ENCODE measurements around the gene ZNF670. TPM values are rescaled to one million over a fixed set of nuclear protein-coding genes. Genes with fewer than 3 reads are reported as not detected.

The ZNF670 gene
- total RNA-seq, 1 donor from 2014 or later, result 3.7 TPM

DNA sequence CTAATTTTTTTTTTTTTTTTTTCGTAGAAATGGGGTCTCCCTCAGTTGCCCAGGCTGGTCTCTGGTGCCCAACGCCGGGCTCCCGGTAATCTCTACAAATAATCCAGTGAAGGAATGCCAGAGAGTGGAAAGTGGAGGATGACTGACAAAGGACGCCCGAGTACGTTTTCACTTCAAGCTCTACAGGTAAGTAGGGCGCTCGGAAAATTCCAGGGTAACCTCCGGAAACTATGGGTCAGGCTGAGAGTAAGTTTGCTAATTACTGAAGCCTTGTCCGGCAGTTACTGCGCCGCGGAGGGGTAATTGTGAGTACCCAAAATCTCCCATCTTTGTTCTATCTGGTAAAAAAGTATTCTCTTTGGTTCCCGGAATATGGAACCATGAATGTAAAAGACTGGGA lies 27.4 kb upstream of the ZNF670 start:
- Histone ChIP-seq H3K4me3 (ENCODE audit: low read length in 3 of 3) (no peak overlapping the region), H3K27me3 (ENCODE audit: control insufficient read depth in 3 of 3, insufficient read depth in 3 of 3, low read length in 3 of 3) (no peaks in the 10 kb centered on the region), H3K27ac (ENCODE audit: low read depth, low read length) (no peak overlapping the region), H3K9me3 (ENCODE audit: control insufficient read depth in 3 of 3, low read length in 3 of 3) (peaks cover 0 to 1% (median 0%) of the 10 kb centered on the region in 3 donors), H3K36me3 (ENCODE audit: control insufficient read depth in 3 of 3, insufficient read depth in 3 of 3, low read length in 3 of 3) (peaks cover 9 to 12% (median 9%) of the 10 kb centered on the region in 3 donors), H3K4me1 (ENCODE audit: control insufficient read depth in 3 of 3, insufficient read depth in 3 of 3, low read length in 3 of 3) (peaks cover 5 to 19% (median 11%) of the 10 kb centered on the region in 3 donors), H3K9ac (ENCODE audit: low read depth in 1 of 3, low read length in 3 of 3) (no peak overlapping the region)

DNA sequence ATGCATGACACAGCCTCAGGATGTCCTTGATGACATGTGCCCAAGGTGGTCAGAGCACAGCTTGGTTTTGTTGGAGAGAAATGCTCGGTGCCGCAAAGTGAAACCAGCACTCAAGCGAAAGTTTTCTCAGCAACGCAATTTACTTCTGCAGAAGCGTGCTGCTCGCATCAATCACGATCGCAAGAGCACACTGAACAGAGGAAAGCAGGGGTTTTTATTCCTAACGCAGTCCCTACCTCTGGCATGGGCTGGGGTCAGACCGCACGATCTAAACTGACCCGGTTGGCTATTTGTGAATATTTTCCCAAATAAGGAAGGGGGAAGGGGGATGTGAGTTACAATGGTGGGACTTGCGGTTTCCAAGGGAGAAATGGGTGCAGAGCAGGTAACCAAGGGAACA lies 26.4 kb upstream of the ZNF670 start:
- Histone ChIP-seq H3K27me3 (ENCODE audit: control insufficient read depth in 3 of 3, insufficient read depth in 3 of 3, low read length in 3 of 3) (no peaks in the 10 kb centered on the region), H3K4me3 (ENCODE audit: low read length in 3 of 3) (peak overlapping the region; percentile 90 to 96 (median 93)), H3K36me3 (ENCODE audit: control insufficient read depth in 3 of 3, insufficient read depth in 3 of 3, low read length in 3 of 3) (peaks cover 18 to 21% (median 19%) of the 10 kb centered on the region in 3 donors), H3K4me1 (ENCODE audit: control insufficient read depth in 3 of 3, insufficient read depth in 3 of 3, low read length in 3 of 3) (peaks cover 0 to 14% (median 6%) of the 10 kb centered on the region in 3 donors), H3K27ac (ENCODE audit: low read depth, low read length) (no peak overlapping the region), H3K9ac (ENCODE audit: low read depth in 1 of 3, low read length in 3 of 3) (peak overlapping the region; percentile 42 to 48 (median 44)), H3K9me3 (ENCODE audit: control insufficient read depth in 3 of 3, low read length in 3 of 3) (peaks cover 0 to 7% (median 6%) of the 10 kb centered on the region in 3 donors)

DNA sequence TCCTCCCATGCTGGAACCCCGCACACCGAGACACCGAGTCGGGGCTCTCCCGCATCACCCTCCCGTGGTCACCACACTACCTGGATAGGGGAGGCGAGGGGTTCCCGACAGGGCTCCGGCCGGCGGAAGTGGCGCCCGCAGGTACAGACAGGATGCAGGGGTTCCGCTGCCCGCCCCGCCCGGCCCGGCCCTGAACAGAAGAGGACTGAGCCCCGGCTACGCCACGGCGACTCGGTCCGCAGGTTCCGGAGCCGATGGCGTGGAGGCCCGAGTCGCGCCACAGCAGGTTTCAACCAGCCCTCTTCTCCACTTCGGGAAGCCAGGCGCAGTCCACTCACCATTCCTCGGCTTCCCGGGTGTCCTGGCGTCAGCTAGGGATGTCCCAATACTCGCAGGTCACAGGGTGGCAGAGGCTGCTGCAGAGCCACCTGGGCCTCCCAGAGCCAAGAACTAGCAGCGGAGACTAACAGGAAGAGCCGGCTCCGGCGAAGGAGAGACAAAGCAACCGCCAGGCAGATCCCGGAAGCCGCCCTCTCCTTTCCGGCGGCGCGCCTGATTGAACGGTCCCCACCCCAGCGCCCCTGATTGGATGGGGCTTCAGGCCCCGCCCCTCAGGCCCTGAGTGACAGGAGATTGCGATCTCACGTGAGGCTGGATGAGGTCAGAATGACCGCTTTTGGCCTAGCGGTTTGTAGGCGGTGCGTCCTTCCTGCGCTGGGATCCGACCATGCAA lies 25.4 kb upstream of the ZNF670 start, which contains the start of gene ZNF669:
Gene ZNF669, minus strand, starts transcription at position 498 of the 733 bp plus-strand sequence. Its CDS starts 157 bp downstream, at position 341.
- H3K4me1 ChIP-seq (ENCODE audit: control insufficient read depth in 3 of 3, insufficient read depth in 3 of 3, low read length in 3 of 3), result peaks cover 0 to 14% (median 6%) of the 10 kb centered on the region in 3 donors
- H3K27me3 ChIP-seq (ENCODE audit: control insufficient read depth in 3 of 3, insufficient read depth in 3 of 3, low read length in 3 of 3), result no peaks in the 10 kb centered on the region
- H3K9me3 ChIP-seq (ENCODE audit: control insufficient read depth in 3 of 3, low read length in 3 of 3), result peaks cover 0 to 7% (median 6%) of the 10 kb centered on the region in 3 donors
- H3K27ac ChIP-seq (ENCODE audit: low read depth, low read length), result peak within 1 kb of the TSS; percentile 83
- H3K36me3 ChIP-seq (ENCODE audit: control insufficient read depth in 3 of 3, insufficient read depth in 3 of 3, low read length in 3 of 3), result peaks cover 18 to 21% (median 21%) of the 10 kb centered on the region in 3 donors
- H3K9ac ChIP-seq (ENCODE audit: low read depth in 1 of 3, low read length in 3 of 3), result peak within 1 kb of the TSS; percentile 91 to 99 (median 94)
- peak within 1 kb of the TSS; percentile 90 to 96 (median 93) for H3K4me3 ChIP-seq (ENCODE audit: low read length in 3 of 3)

DNA sequence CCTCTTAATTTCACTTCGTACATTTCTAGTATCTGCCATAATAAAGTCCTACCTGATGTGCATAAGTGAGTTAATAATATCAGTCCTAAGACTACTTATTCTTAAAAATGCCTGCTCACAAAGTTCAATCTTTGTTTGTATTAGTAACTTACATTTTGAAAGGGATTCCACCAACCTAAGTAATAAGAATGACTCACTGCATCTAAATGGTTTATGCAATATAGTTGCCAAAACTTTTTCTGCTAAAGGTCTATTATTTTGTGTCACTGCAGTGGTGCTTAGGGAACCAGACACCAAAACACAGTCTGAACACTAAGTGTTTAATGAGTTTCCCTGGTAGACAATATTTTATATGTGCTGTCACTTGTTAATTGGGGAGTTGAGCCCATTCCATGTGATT lies 23.8 kb upstream of the ZNF670 start:
- H3K4me3 ChIP-seq (ENCODE audit: low read length in 3 of 3), result no peak overlapping the region
- peaks cover 20 to 23% (median 21%) of the 10 kb centered on the region in 3 donors for H3K36me3 ChIP-seq (ENCODE audit: control insufficient read depth in 3 of 3, insufficient read depth in 3 of 3, low read length in 3 of 3)
- H3K27me3 ChIP-seq (ENCODE audit: control insufficient read depth in 3 of 3, insufficient read depth in 3 of 3, low read length in 3 of 3), result no peaks in the 10 kb centered on the region
- H3K9me3 ChIP-seq (ENCODE audit: control insufficient read depth in 3 of 3, low read length in 3 of 3), result peaks cover 0 to 7% (median 6%) of the 10 kb centered on the region in 3 donors
- H3K27ac ChIP-seq (ENCODE audit: low read depth, low read length), result no peak overlapping the region
- H3K9ac ChIP-seq (ENCODE audit: low read depth in 1 of 3, low read length in 3 of 3), result no peak overlapping the region
- peaks cover 0 to 14% (median 6%) of the 10 kb centered on the region in 3 donors for H3K4me1 ChIP-seq (ENCODE audit: control insufficient read depth in 3 of 3, insufficient read depth in 3 of 3, low read length in 3 of 3)

DNA sequence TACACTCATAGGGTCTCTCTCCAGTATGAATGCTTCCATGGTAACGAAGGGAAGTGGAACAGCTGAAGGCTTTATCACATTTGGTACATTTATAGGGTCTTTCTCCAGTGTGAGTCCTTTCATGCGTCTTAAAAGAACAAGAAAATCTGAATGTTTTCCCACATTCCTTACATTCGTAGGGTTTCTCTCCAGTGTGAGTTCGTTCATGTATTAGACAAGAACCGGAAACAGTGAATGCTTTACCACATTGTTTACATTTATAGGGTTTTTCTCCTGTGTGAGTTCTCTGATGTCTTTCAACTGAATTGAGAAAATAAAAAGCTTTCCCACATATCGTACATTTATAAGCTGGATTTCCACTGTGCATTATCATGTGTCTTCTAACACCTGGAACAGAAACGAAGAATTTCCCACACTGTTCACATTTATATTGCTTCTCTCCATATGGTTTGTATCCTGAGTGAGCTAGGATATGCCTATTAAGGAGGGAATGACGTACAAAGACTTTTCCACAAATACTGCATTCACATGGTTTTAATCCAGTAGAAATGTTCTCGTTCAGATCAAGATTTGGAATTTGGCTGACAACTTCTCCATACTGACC lies 22.2 kb upstream of the ZNF670 start:
- Histone ChIP-seq H3K27ac (ENCODE audit: low read depth, low read length) (no peak overlapping the region), H3K4me3 (ENCODE audit: low read length in 3 of 3) (no peak overlapping the region), H3K9ac (ENCODE audit: low read depth in 1 of 3, low read length in 3 of 3) (no peak overlapping the region), H3K9me3 (ENCODE audit: control insufficient read depth in 3 of 3, low read length in 3 of 3) (peaks cover 3 to 7% (median 6%) of the 10 kb centered on the region in 3 donors), H3K27me3 (ENCODE audit: control insufficient read depth in 3 of 3, insufficient read depth in 3 of 3, low read length in 3 of 3) (no peaks in the 10 kb centered on the region), H3K36me3 (ENCODE audit: control insufficient read depth in 3 of 3, insufficient read depth in 3 of 3, low read length in 3 of 3) (peaks cover 23 to 29% (median 28%) of the 10 kb centered on the region in 3 donors), H3K4me1 (ENCODE audit: control insufficient read depth in 3 of 3, insufficient read depth in 3 of 3, low read length in 3 of 3) (peaks cover 0 to 14% (median 6%) of the 10 kb centered on the region in 3 donors)

DNA sequence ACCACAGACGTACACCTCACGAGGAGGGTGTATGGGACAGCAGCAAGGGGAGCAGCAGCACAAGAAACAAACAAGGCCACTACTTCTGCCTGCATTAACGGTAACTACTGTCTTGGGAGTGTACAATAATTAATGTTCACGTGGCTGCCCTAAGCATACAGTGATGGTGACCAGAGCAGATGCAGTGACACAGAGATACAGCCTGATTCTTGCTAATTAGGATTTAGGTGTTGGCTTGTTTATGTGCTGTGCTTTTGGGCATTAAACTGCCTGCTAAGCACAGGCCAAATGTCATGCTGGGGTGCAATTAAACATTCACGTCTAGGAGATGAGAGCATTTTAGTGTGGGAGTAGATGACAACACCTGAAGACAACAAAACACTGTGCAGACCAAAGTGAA lies 18.3 kb upstream of the ZNF670 start:
- H3K9ac ChIP-seq (ENCODE audit: low read depth in 1 of 3, low read length in 3 of 3), result no peak overlapping the region
- peaks cover 3 to 7% (median 6%) of the 10 kb centered on the region in 3 donors for H3K9me3 ChIP-seq (ENCODE audit: control insufficient read depth in 3 of 3, low read length in 3 of 3)
- no peaks in the 10 kb centered on the region for H3K27me3 ChIP-seq (ENCODE audit: control insufficient read depth in 3 of 3, insufficient read depth in 3 of 3, low read length in 3 of 3)
- H3K36me3 ChIP-seq (ENCODE audit: control insufficient read depth in 3 of 3, insufficient read depth in 3 of 3, low read length in 3 of 3), result peaks cover 23 to 27% (median 27%) of the 10 kb centered on the region in 3 donors
- H3K4me1 ChIP-seq (ENCODE audit: control insufficient read depth in 3 of 3, insufficient read depth in 3 of 3, low read length in 3 of 3), result no peaks in the 10 kb centered on the region
- no peak overlapping the region for H3K4me3 ChIP-seq (ENCODE audit: low read length in 3 of 3)
- no peak overlapping the region for H3K27ac ChIP-seq (ENCODE audit: low read depth, low read length)

DNA sequence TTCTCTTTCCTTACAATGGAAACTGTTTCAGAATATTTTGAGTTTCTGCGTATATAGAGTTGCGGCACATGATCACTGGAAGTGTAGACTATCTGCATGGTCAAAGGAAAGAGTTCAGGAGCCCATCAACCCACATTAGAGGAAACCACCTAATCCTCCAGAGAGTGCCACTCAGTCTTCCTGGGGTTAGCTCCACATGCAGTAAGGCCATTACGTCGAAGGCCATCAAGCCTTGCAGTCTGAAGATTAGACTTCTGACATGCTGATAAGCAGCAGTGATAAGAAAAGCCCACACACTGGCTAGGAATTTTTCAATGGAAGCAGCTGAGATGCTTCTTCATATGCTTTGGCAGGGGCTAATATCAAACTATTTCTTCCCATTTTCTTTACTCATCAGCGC lies 17.9 kb upstream of the ZNF670 start:
- Histone ChIP-seq H3K4me3 (ENCODE audit: low read length in 3 of 3) (no peak overlapping the region), H3K27ac (ENCODE audit: low read depth, low read length) (no peak overlapping the region), H3K4me1 (ENCODE audit: control insufficient read depth in 3 of 3, insufficient read depth in 3 of 3, low read length in 3 of 3) (no peaks in the 10 kb centered on the region), H3K27me3 (ENCODE audit: control insufficient read depth in 3 of 3, insufficient read depth in 3 of 3, low read length in 3 of 3) (no peaks in the 10 kb centered on the region), H3K9ac (ENCODE audit: low read depth in 1 of 3, low read length in 3 of 3) (no peak overlapping the region), H3K36me3 (ENCODE audit: control insufficient read depth in 3 of 3, insufficient read depth in 3 of 3, low read length in 3 of 3) (peaks cover 19 to 23% (median 23%) of the 10 kb centered on the region in 3 donors), H3K9me3 (ENCODE audit: control insufficient read depth in 3 of 3, low read length in 3 of 3) (peaks cover 3 to 7% (median 6%) of the 10 kb centered on the region in 3 donors)

DNA sequence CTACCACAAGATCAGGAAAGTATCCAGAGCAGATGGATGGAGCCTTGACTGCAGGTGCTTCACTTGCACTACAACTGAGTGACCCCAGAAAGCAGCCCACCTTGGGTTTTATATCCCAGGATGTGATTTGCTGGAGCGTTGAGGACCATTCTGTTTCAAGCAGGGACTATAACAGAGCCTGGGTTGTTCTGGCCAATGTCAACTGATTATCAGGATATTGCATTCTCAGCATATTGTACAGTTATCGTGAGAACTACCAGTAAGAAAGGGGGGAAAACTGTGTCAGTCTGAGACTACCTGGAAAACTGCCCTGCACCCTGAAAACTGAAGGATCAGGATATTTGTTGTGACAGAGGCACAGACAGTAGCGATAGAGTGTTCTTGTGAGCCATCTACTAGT lies 17.5 kb upstream of the ZNF670 start:
- Histone ChIP-seq H3K4me3 (ENCODE audit: low read length in 3 of 3) (no peak overlapping the region), H3K4me1 (ENCODE audit: control insufficient read depth in 3 of 3, insufficient read depth in 3 of 3, low read length in 3 of 3) (no peaks in the 10 kb centered on the region), H3K9ac (ENCODE audit: low read depth in 1 of 3, low read length in 3 of 3) (no peak overlapping the region), H3K27ac (ENCODE audit: low read depth, low read length) (no peak overlapping the region), H3K36me3 (ENCODE audit: control insufficient read depth in 3 of 3, insufficient read depth in 3 of 3, low read length in 3 of 3) (peaks cover 15 to 21% (median 19%) of the 10 kb centered on the region in 3 donors), H3K27me3 (ENCODE audit: control insufficient read depth in 3 of 3, insufficient read depth in 3 of 3, low read length in 3 of 3) (no peaks in the 10 kb centered on the region), H3K9me3 (ENCODE audit: control insufficient read depth in 3 of 3, low read length in 3 of 3) (peaks cover 3 to 7% (median 6%) of the 10 kb centered on the region in 3 donors)

DNA sequence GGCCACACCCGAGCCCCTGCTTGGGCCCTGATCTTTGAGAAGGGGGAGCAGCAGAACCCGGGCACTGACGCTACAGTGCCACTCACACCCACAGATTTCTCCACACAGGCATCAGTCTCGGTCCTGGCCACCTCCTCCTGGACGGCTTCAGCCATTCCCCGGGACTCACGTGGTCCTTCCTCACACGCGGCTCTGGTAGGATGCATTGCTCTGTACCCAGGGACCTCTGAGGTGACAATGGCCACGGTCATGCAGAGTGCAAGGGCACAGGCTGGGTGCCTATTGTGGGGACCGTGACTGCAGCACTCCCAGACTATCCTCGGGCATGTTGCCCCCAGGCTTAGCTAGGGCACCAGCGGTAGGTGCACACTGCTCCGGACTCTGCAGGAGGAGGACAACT lies 11.8 kb upstream of the ZNF670 start:
- Histone ChIP-seq H3K4me3 (ENCODE audit: low read length in 3 of 3) (no peak overlapping the region), H3K36me3 (ENCODE audit: control insufficient read depth in 3 of 3, insufficient read depth in 3 of 3, low read length in 3 of 3) (no peaks in the 10 kb centered on the region), H3K9me3 (ENCODE audit: control insufficient read depth in 3 of 3, low read length in 3 of 3) (no peaks in the 10 kb centered on the region), H3K27ac (ENCODE audit: low read depth, low read length) (no peak overlapping the region), H3K9ac (ENCODE audit: low read depth in 1 of 3, low read length in 3 of 3) (no peak overlapping the region), H3K4me1 (ENCODE audit: control insufficient read depth in 3 of 3, insufficient read depth in 3 of 3, low read length in 3 of 3) (no peaks in the 10 kb centered on the region), H3K27me3 (ENCODE audit: control insufficient read depth in 3 of 3, insufficient read depth in 3 of 3, low read length in 3 of 3) (no peaks in the 10 kb centered on the region)
